Fibroblast of skin of right quadriceps (primary cell): ENCODE data around the gene PDGFC.

Experiments
- DNase-seq: peaks from one replicate; pipeline ENCODE4 v3.0.0-alpha.2; 2013

Gene PDGFC

DNA sequence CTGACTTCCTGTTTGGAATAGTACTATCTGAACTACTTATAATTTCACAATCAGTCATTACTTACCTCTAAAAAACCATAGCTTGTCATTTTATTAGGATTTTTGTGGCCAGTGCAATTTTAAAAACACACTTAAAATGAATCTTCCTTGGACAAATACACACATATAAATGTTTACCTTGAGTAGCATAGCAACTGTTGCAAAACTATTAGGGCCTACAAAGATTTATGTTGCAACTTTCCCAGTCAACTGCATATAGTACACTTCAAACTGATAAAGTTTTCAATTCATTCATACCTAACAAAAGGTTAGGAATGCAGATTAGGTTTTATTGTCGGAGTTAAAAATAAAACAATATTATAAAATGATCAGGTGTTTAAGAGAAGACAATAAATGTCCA, 193.0 kb downstream of the PDGFC start:
- peak; percentile 83 for DNase-seq

DNA sequence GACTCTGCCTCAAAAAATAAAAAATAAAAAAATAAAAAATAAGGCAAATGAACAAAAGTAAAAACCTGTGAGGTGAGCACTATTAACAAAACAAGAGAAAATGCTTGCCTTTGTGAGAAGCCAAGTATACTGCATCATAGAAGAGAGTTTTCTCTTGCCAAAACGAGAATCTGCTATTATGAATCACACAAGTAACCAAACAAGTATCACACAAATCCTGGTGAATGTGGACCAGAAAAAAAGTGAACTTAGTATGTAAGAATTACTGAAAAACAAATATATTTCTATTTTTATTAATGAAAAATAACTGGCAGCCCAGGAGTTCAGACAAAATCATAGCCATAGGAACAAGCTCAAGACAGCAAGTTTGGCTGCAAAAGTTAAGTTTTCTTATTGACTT, 193.5 kb downstream of the PDGFC start:
- DNase-seq = peak; percentile 41

DNA sequence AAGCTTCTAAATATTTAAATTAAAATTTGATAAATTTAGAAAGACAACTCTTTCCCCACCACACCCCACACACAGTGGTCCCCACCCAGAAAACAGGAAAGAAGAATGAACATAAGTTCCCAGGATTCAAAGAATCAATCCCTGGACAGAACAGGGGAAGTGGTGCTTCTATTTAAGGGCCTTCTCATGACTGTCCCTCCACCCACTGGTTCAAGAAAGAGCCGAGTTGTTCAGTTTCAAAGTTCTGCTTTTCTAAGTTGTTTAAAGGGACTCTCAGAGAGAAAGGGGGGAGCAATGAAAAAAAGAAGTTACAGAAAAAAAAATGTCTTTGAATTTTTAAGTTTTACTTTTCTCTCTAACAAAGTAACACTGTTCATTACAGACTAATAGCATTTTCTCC, 195.8 kb downstream of the PDGFC start:
- DNase-seq = no peak

DNA sequence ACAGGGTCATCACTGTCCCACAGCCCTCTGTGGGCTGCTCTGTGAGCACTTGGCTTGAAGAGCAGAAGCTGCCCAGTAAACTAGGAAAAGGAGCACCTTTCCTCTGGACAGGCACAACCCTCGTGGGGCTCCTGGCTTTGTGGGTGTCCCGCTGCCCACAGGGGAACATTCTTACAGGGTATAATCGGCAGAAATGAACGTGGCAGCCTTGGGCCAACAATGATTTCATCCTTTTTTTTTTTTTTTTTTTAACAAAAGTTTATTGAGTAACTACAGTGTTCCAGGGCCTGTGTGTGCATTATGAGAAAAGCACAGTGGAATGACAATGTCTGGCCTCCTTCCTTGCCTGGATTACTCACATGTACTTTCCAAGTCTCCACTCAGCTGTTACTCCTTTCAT, 197.2 kb downstream of the PDGFC start:
- DNase-seq = peak; percentile 84

DNA sequence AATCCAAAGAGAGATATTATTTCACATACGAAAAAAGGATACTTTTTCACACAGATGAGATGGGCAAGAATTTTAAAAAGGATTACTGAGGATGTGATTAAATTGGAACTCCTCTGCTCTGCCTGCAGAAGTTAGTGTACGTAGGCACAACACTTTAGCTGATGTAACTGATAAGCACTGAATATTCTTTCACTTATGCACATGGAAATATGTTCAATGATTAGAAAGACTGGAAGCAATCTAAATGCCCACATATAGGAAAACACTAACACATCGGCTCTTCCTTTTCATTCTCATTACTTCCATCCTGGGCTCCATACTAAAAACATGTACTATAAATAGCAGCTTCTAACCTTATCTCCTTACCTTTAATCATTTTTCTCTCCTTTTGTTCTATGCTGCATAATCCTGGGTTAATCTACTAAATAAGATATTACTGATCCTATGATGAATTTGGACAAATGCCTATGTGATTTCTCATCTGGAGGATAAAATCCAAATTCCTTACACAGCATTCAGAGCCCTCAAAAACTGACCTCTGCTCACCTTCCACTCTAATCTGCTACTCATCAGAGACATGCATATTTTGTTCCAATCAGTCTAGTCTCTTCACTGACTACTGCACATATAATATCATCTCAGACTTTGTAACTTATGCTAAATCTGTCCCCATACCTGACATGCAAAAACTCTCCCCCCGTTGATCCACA, 197.8 kb downstream of the PDGFC start:
- DNase-seq = peak; percentile 78

DNA sequence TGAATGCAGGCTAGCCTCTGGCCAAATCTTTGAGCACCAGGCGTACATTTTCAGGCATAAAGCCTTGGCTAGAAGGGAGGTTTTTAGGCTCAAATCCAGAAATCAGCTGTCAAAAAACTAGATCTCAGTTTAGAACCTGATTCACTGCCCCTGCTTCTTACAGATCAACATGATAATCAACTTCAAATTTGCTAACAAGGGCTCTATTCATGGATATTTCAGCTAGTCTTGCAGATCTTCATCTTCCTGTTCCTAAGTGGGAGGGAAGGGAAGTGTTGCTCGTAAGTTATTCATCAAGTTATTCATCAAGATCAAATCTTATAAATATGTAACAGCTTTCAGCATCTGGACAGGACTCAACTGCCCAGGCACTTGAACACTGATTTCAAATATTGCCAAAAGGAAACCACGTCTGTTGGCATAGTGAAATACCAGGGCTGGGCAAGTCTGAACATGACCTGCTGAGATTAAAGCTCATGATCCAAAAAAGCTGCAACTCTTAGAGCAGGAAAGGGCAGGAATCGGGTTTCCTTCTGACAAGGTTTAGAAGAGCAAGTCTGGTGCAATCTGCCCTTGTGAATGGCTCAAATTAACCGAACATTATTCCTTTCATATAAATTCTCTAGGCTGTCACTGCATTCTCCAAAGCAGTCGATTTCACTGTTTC, 200.3 kb downstream of the PDGFC start:
- DNase-seq = peak; percentile 68

DNA sequence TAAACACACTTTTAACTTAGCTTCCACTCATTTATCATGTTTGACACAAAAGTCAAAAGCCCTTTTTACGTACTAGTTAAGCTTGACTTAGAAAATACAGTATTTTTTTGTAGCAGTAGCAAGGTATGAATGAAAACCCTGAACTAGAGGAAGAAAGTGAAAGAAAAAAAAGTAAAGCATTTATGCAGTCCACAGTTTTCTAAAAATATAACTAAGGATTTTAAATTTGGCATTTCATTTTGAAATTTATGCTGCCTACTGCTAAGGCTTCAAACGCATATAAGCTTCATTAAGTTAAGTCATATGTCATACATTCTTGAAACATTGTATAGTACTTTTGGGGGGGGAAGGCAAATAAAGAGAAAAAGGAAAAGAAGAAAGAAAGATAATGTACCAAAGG, 201.5 kb downstream of the PDGFC start:
- no peak for DNase-seq

DNA sequence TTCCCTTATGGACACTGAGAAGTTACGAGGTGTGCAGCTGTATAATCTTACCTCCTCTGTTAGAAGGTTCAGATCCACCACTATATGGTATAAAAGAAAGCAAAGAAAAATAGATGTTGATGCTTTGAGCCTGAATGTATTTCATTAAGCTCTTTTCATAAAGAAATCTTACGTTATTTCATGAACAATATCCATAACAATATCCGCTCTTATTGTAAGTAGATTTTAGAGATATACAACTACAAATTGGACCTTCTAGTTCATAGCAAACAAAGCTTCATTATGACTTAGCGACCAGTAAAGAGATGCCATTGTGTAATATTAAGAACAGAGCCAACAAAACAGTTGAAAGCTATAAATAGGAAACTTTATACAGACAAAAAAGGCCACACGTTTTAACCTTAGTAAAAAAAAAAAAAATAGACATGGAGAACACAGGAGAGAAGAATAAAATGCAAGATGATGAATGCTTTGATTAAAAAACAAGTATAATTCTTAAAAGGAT, 203.6 kb downstream of the PDGFC start:
- no peak for DNase-seq

DNA sequence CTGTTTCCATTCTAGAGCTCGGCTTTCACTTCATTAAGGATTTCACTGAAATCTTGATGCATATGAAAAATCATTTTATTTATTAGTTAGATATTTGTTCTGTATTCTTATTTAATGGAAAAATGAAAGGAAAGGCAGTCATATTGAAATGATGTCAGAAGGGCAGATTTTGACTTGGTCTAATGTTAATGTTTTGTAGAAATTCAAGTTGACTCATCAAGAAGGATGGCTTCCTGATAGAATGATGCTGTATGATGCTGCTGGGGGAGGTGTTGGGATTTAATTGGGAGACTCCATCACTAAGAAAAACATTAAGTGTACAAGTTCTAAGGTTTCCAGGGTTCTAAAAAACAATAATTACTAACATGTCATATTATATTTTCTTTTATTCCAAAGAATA, 204.8 kb downstream of the PDGFC start:
- peak; percentile 46 for DNase-seq

DNA sequence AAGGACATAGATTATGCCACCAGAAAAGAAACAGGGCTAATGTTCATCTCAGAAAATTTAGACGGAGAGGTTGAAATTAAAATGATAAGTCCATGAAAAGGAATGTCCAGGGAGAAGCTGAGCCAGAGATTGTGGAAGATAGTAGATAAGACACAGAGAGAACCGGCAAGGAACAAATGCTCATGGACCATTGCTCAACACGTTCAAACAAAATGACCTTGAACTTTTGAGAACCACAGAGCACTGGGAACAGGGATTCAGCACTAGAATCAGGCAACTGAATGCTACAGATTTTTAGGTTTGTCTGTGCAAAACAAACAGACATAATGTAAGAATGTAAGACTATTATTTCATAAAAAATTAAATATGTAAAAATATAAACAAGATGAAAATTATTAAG, 206.3 kb downstream of the PDGFC start:
- no peak for DNase-seq

DNA sequence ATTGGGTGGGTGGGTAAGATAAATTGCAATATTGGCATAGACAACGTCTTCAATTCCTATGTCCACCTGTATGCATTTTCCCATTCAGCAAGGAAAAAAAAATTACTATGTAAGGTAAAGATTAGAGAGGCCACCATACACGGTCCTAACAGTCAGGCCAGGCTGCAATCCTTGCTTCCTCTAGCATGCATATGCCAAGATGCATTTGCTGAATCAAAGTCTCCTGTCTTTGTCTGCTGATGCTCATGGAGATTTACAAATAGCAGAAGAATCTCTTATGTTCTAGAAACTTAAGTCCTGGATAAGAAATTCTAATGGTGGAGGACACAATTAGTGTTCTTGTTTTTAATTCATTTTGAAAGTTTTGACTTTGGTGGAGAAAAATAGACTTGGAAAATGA, 206.8 kb downstream of the PDGFC start:
- no peak for DNase-seq

DNA sequence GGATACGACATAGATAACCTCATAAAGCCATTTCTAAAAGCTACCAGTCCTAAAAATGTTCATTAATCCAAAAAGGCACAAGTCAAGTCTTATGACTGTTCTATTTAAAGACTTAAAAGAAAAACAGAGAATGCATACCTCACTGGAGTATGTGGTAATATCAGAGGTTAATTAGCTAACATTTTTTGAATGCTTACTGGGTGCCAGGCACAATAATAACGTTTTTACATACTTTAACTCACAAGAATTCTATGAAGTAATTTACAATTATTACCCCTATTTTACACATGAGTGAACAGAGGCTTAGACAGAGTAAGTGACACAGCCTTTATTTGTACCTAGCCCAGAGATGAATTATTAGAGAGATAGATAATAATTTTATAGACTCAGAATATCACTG, 207.5 kb downstream of the PDGFC start:
- DNase-seq = peak; percentile 83

DNA sequence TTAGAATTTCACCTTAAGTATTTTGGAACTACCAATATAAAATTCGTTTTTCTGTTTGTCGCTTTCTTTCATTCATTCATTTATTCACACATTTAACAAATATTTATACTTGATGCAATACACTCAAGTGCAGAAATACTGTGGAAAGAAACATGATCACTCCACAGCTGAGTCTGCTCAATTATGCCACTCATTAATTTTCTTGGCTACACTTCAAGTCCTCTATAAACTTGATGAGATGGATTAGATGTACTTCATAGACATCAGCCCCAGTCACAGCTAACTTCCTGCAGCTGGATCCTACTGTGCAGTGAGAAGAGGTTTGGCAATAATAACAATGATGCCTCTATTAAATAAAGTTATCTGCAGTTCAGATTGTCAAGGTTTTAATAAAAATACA, 208.1 kb downstream of the PDGFC start:
- DNase-seq = peak; percentile 40

DNA sequence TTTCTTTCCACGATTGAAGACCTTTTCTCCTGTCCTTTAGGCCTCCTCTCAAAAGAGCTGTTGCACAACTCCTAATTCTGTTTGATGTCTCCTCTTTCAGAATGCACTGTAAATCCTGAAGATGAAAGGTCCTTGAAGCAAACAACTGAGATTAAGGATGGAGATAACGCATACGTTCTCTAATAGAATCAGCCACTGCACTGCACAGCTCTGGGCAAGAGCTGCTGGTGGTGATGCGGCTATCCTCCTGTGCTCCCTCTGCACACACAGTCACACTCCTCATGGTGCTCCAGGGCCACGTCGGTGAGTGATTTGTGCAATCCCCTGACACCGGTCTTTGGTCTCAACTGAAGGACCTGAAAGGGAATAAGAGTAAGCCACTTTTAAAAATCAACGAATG, 208.7 kb downstream of the PDGFC start:
- no peak for DNase-seq

DNA sequence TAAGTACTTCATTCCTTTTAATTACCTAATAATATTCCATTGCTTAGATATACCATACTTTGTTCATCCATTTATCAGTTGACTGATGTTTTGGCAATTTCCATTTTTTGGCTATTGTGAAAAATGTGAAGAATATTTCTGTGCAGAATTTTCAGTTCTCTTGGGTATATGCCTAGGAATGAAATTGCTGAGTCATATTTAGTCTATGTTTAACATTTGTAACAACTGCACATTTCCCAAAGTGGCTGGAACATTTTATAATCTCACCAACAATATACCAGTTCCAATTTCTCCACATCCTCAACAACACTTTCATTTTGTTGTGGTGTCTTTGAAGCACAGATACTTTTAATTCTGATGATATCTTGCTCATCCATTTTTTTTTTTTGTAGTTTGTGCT, 215.5 kb downstream of the PDGFC start:
- peak; percentile 18 for DNase-seq

DNA sequence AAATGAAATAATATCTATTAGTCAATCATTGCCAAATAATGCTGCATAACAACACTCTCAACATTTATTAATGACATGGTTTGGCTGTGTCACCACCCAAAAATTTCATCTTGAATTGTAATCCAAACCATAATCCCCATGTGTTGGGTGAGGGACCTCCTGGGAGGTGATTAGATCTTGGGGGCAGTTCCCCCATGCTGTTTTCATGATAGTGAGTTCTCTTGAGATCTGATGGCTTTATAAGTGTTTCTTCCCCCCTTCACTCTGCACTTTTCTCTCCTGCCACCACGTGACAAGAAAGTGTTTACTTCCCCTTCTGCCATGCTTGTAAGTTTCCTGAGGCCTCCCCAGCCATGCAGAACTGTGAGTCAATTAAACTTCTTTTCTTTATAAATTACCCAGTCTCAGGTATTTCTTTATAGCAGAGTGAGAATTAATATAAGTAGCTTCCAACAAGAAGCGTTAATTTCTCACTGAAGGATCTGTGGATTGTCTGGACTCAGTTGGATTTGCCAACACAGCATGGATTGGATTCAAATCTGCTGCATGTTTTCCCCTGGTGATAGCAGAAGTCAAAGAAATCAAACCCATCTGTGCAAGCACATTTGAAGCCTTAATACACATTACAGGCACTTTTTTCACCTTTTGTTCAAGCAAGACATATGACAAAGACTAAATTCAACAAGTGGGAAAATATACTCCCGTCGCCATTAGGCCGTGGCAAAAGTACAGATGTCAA, 216.6 kb downstream of the PDGFC start:
- DNase-seq = peak; percentile 55

DNA sequence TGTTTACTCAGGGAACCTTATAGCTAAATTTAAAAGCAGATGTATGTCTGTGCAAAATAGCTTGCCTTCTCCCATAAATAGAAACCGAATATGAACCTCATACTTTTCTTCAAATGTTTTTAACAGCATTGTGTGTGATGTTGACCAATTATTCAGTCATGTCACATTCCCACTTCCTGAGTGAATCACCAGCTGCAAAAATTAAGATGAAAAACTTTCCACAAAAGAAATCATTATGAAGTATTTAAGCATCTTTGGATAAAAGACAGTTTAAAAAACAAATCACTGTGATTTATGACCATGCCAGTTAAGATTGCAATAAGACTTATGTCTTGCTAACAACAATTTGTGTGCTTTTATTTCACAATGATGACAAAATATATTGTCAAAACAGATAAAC, 220.1 kb downstream of the PDGFC start:
- peak; percentile 86 for DNase-seq

DNA sequence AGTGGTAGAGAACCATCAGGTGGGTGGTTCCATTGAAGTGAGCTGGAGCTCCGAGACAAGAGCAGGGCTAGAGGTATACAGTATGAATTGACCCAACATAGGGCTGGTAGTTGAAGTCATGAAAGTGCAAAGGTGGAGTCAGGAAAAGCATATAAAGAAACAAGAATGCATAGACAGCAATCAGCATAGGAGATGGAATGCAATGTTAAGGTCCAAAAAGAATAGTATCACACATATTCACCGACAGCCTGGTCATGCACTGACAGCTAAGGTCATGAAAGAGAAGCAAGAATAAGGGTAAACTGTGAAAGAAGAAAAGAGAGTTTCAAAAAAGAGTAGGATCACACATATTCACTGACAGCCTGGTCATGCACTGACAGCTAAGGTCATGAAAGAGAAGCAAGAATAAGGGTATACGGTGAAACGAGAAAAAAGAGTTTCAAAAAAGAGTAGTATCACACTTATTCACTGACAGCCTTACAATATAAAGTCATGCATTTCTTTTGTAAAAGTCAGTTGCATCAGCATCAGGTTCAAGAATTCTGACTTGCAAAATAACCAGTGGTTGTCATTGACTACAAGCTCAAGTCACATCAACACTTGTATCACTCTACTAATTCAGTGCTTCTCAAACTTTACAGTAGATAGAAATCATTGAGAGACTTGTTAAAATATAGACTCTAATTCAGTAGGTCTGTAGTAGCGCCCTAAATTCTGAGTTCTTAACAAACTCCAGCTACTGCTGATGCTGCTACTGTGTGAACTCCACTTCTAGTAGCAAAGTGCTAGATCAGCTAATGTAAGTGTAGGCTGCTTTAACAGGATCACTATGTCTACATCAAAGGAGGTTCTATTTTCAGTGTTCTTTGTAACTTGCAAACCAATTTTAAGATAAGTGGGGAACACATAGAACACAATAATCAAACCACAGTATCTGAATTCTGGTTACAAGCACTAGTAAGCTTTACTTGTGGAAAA, 221.9 kb downstream of the PDGFC start:
- no peak for DNase-seq

DNA sequence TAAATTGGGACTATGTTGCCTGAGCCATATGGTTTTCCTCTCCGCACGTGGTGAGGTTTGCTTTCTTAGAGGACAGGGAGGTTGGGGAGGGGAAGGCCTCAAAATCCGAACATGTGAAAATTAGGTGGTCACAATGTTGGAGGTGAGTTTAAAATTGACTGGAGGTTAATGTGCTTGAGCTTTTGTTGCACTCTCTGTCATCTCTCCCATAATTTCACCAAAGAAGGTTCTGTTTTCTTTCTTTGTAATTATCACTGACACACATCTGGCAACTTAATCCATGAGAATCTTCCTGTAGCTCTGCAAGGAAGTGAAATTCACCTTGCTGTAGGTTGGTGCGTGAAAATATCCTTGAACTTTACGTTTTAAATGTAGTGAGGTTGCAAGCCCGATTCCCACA, 225.5 kb downstream of the PDGFC start:
- no peak for DNase-seq

DNA sequence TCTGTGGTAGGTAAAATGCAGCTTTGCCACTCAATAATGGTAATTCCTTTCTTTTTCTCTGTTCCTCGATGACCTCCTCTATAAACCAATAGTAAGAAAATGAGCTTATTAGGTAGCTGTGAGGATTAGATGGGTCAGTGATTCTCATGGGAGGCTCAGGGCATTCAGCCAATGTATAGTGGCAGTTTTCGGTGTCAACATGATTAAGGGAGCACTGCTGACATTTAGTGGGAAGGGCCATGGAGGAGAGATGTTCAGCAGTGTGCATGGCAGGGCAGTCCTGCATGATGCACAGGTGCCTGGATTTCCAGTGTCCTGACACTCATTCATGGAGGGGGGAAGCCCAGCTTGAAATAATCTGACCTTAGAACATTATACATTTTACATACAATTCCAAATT, 232.8 kb downstream of the PDGFC start:
- no peak for DNase-seq

DNA sequence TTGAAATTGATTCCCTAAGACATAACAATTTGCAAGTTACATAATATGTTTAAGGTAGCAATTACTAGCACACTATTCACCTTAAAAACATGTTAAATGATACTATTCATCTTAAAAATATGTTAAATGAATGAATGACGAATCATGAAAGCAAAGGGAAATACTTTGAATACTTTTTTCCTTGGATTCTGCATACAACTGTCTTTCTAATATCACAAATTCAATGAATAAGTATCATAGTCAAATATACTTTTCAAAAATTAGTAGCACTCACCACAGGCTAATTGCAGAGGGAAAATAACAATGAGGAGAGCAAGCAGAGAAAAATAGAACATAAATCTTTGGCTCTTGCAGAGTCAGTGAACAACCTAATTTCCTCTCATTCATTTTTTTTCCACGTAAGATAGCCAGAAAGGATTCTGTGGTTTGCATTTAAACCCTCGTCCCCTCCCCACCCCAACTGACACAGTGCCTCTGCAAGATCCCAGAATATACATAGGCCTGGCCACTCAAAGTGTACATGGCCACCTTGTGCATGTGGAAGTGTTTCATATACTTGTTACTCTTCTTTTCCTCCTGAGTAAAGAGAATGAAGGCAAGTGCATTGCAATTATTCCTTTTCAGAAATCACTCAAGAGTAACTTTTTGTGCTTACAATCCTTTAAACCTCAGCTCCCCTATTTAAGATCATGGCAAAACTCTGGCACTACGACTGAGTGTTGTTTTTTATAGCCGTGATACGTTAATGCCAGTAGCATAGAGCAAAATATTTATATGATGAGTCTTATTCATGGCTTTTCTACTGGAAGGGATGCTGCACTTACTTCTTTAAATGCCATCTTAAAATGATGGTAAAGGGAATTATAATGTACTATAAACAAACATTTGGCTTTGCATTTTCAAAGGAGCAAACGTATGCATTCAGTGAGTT, 236.4 kb downstream of the PDGFC start:
- peak; percentile 65 for DNase-seq

DNA sequence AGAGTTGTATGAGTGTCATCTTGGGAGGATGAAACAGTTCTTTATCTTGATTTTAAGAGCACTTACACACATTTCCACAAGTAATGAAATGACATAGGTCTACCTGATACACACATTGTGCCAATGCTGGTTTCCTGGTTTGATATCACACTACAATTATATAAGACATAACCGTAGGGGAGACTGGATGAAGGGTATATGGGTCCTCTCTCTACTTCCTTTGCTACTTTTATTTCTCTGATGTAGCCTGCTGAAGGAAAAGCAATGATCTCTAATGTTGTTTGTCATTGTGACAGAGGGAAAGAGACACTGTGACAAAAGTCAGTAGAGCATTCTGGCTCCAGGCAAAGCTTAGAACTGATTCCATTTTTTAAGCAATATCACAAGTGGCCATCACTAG, 238.0 kb downstream of the PDGFC start:
- DNase-seq = no peak
